8988T (cell line): Measurements from ENCODE around the gene POLR2J.
"Not testable (repeated sequence)": the region's sequence is repeated elsewhere in the genome, so short reads cannot be mapped to it uniquely, and the experiment has no call there.

Experiments
- DNase-seq: peaks from one replicate; pipeline ENCODE4 v3.0.0; 2011

POLR2J gene

GRCh38 chr7:102464577-102465280 lies 14.0 kb downstream of the POLR2J start, which contains the start of the genes ALKBH4 and LRWD1:
Gene ALKBH4 (minus strand): TSS chr7:102464863. CDS start chr7:102464836, 27 bp downstream.
Gene LRWD1 (plus strand): TSS chr7:102464984. CDS start chr7:102465081, 97 bp downstream.
- peak; percentile 96 for DNase-seq

GRCh38 chr7:102463841-102464576 lies 14.7 kb downstream of the POLR2J start:
- DNase-seq = no peak

GRCh38 chr7:102460467-102460866 lies 18.3 kb downstream of the POLR2J start:
- DNase-seq = no peak

- DNase-seq = no peak
Measured at GRCh38 chr7:102459221-102459844, 19.4 kb downstream of the POLR2J start.

- DNase-seq = no peak
Measured at GRCh38 chr7:102457352-102457924, 21.3 kb downstream of the POLR2J start.

- no peak for DNase-seq
Measured at GRCh38 chr7:102456327-102456726, 22.4 kb downstream of the POLR2J start.

GRCh38 chr7:102455596-102455995 lies 23.1 kb downstream of the POLR2J start:
- no peak for DNase-seq

GRCh38 chr7:102454932-102455331 lies 23.8 kb downstream of the POLR2J start:
- not testable (repeated sequence) for DNase-seq

- DNase-seq = no peak
Measured at GRCh38 chr7:102454468-102454867, 24.3 kb downstream of the POLR2J start.

- DNase-seq = no peak
Measured at GRCh38 chr7:102453319-102453718, 25.4 kb downstream of the POLR2J start.

GRCh38 chr7:102452451-102452850 lies 26.3 kb downstream of the POLR2J start:
- DNase-seq = no peak

GRCh38 chr7:102451371-102452054 lies 27.2 kb downstream of the POLR2J start:
- DNase-seq = no peak

GRCh38 chr7:102450242-102450641 lies 28.5 kb downstream of the POLR2J start:
- no peak for DNase-seq

- no peak for DNase-seq
Measured at GRCh38 chr7:102449136-102449535, 29.6 kb downstream of the POLR2J start.

GRCh38 chr7:102447311-102447710 lies 31.4 kb downstream of the POLR2J start:
- DNase-seq = no peak

- no peak for DNase-seq
Measured at GRCh38 chr7:102446387-102447156, 32.1 kb downstream of the POLR2J start.

- DNase-seq = no peak
Measured at GRCh38 chr7:102445674-102446071, 33.0 kb downstream of the POLR2J start.

- no peak for DNase-seq
Measured at GRCh38 chr7:102444961-102445673, 33.6 kb downstream of the POLR2J start.

- peak; percentile 81 for DNase-seq
Measured at GRCh38 chr7:102439963-102440795, 38.5 kb downstream of the POLR2J start.

- no peak for DNase-seq
Measured at GRCh38 chr7:102436118-102436517, 42.6 kb downstream of the POLR2J start.
